ENCODE measurements around the gene CYB5D1. TPM values are rescaled to one million over a fixed set of nuclear protein-coding genes. Genes with fewer than 3 reads are reported as not detected.

CYB5D1 gene
- total and polyA plus RNA-seq, 2 of the 8 experiments (the other 6 are each of a cell fraction or from before 2014, with no cell fraction given): 11.0 to 18.0 TPM

DNA sequence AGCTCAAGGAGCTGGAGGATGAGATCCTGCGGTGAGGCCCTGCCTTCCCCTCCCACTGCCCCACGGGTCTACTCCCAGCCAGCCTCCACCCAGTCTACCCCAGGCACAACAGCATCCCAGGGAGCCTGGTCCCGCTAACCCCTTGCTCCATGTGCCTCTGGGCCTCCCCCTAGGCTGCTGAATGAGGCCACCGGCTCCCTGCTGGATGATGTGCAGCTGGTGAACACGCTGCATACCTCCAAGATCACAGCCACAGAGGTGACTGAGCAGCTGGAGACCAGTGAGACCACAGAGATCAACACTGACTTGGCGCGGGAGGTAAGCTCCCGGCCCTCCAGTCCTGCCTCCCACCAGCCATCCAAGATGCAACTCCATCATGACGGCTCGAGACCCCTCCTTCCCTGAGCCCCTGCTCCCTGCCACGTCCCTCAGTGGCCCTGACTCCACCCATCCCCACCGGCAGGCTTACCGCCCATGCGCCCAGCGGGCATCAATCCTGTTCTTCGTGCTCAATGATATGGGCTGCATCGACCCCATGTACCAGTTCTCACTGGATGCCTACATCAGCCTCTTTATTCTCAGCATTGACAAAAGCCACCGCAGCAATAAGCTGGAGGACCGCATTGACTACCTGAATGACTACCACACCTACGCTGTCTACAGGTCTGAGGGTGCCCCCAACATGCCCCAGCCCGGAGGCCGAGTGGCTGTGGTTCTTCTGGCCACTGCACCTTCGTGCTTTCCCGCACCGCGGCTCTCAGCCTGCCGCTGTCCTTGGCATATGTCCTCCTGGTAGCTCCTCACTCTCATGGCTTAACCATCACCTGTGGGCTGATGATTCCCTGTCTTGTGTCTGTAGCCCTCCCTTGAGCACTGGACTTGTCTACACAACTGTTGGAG, 38.8 kb upstream of the CYB5D1 start (continued):
- TF ChIP-seq, protein P1, sequence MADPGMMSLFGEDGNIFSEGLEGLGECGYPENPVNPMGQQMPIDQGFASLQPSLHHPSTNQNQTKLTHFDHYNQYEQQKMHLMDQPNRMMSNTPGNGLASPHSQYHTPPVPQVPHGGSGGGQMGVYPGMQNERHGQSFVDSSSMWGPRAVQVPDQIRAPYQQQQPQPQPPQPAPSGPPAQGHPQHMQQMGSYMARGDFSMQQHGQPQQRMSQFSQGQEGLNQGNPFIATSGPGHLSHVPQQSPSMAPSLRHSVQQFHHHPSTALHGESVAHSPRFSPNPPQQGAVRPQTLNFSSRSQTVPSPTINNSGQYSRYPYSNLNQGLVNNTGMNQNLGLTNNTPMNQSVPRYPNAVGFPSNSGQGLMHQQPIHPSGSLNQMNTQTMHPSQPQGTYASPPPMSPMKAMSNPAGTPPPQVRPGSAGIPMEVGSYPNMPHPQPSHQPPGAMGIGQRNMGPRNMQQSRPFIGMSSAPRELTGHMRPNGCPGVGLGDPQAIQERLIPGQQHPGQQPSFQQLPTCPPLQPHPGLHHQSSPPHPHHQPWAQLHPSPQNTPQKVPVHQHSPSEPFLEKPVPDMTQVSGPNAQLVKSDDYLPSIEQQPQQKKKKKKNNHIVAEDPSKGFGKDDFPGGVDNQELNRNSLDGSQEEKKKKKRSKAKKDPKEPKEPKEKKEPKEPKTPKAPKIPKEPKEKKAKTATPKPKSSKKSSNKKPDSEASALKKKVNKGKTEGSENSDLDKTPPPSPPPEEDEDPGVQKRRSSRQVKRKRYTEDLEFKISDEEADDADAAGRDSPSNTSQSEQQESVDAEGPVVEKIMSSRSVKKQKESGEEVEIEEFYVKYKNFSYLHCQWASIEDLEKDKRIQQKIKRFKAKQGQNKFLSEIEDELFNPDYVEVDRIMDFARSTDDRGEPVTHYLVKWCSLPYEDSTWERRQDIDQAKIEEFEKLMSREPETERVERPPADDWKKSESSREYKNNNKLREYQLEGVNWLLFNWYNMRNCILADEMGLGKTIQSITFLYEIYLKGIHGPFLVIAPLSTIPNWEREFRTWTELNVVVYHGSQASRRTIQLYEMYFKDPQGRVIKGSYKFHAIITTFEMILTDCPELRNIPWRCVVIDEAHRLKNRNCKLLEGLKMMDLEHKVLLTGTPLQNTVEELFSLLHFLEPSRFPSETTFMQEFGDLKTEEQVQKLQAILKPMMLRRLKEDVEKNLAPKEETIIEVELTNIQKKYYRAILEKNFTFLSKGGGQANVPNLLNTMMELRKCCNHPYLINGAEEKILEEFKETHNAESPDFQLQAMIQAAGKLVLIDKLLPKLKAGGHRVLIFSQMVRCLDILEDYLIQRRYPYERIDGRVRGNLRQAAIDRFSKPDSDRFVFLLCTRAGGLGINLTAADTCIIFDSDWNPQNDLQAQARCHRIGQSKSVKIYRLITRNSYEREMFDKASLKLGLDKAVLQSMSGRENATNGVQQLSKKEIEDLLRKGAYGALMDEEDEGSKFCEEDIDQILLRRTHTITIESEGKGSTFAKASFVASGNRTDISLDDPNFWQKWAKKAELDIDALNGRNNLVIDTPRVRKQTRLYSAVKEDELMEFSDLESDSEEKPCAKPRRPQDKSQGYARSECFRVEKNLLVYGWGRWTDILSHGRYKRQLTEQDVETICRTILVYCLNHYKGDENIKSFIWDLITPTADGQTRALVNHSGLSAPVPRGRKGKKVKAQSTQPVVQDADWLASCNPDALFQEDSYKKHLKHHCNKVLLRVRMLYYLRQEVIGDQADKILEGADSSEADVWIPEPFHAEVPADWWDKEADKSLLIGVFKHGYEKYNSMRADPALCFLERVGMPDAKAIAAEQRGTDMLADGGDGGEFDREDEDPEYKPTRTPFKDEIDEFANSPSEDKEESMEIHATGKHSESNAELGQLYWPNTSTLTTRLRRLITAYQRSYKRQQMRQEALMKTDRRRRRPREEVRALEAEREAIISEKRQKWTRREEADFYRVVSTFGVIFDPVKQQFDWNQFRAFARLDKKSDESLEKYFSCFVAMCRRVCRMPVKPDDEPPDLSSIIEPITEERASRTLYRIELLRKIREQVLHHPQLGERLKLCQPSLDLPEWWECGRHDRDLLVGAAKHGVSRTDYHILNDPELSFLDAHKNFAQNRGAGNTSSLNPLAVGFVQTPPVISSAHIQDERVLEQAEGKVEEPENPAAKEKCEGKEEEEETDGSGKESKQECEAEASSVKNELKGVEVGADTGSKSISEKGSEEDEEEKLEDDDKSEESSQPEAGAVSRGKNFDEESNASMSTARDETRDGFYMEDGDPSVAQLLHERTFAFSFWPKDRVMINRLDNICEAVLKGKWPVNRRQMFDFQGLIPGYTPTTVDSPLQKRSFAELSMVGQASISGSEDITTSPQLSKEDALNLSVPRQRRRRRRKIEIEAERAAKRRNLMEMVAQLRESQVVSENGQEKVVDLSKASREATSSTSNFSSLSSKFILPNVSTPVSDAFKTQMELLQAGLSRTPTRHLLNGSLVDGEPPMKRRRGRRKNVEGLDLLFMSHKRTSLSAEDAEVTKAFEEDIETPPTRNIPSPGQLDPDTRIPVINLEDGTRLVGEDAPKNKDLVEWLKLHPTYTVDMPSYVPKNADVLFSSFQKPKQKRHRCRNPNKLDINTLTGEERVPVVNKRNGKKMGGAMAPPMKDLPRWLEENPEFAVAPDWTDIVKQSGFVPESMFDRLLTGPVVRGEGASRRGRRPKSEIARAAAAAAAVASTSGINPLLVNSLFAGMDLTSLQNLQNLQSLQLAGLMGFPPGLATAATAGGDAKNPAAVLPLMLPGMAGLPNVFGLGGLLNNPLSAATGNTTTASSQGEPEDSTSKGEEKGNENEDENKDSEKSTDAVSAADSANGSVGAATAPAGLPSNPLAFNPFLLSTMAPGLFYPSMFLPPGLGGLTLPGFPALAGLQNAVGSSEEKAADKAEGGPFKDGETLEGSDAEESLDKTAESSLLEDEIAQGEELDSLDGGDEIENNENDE (IDR thresholded peaks at IDR 0.05; ENCODE audit: insufficient replicate concordance, low read length): no peak
- no peak for TF ChIP-seq TCF12 (IDR thresholded peaks at IDR 0.05; ENCODE audit: low read depth, low read length)
- no peak for TF ChIP-seq JUND (IDR thresholded peaks at IDR 0.05; ENCODE audit: low read length)

Measured in H1 (cell line).